Endothelial cell of umbilical vein (primary cell): ENCODE measurements around the gene USP34. TPM values are rescaled to one million over a fixed set of nuclear protein-coding genes. Genes with fewer than 3 reads are reported as not detected.

Source experiments
- BruUV-seq: library from RNA; stranded (reverse); fragments of 400-500 nt; replicated peaks from 2 replicates; lab custom pipeline; 2021; lab: Mats Ljungman, UMichigan
- CTCF ChIA-PET: fragments of 300-600, 350-600 bp; sonication (Branson Sonifier 250); formaldehyde crosslinking; loops from one replicate; lab custom pipeline; 2021; ENCODE audit warnings: antibody characterized with exemption, inconsistent platforms; lab: Charles Lee
- POLR2A ChIA-PET: fragments of 300-600, 350-600 bp; sonication (Branson Sonifier 250); formaldehyde crosslinking; loops from one replicate; lab custom pipeline; 2021; ENCODE audit warnings: antibody characterized with exemption, inconsistent platforms; lab: Charles Lee
- DNase-seq: peaks from one replicate; pipeline ENCODE4 v3.0.0-alpha.2; 2011; ENCODE audit warnings: low read depth, low spot score
- FAIRE-seq: peaks from 2 replicates; lab custom pipeline; 2011; peaks lifted over from hg19 to GRCh38; lab: Jason Lieb, UNC
- H2AFZ ChIP-seq: 2 replicates; pipeline ENCODE4 v1.6.0; 2012; ENCODE audit warnings: low read depth, low read length, control low read depth, inconsistent platforms
- H3K27ac ChIP-seq: 2 replicates; pipeline ENCODE4 v1.5.1; 2011; ENCODE audit warnings: low read depth, mild to moderate bottlenecking, control low read depth, low read length, moderate library complexity; ENCODE audit not compliant: insufficient read depth
- H3K27me3 ChIP-seq, 2 experiments: 2 replicates each; pipeline versions ENCODE4 v1.6.0 to v1.6.1; 2011; ENCODE audit warnings: low read length in 2 of 2, mixed read lengths in 1 of 2; ENCODE audit not compliant: control insufficient read depth in 2 of 2, insufficient read depth in 2 of 2
- H3K36me3 ChIP-seq, 2 experiments: 2 replicates in 1 of 2; 3 replicates in 1 of 2; pipeline ENCODE4 v1.5.1; 2011; ENCODE audit warnings: low read length in 2 of 2, mild to moderate bottlenecking in 1 of 2, moderate library complexity in 1 of 2; ENCODE audit not compliant: control insufficient read depth in 2 of 2, insufficient read depth in 2 of 2; ENCODE audit errors: extremely low read depth in 1 of 2
- H3K4me1 ChIP-seq: 3 replicates; pipeline ENCODE4 v1.5.1; 2011; ENCODE audit warnings: mild to moderate bottlenecking, low read length; ENCODE audit not compliant: control insufficient read depth, insufficient read depth; ENCODE audit errors: extremely low read depth
- H3K4me2 ChIP-seq: 2 replicates; pipeline ENCODE4 v1.6.1; 2011; ENCODE audit warnings: low read length, control low read depth, mixed read lengths; ENCODE audit not compliant: insufficient read depth
- H3K4me3 ChIP-seq, 3 experiments: fragments of 200-600 bp in 1 of 3; sonication (generic), shearing (Covaris generic) in 1 of 3; replicated peaks in 1 of 3; 2 replicates each; pipeline ENCODE4 v1.5.1; 2011 to 2016; ENCODE audit warnings: control low read depth in 3 of 3, low read length in 3 of 3, mild to moderate bottlenecking in 2 of 3, inconsistent platforms in 1 of 3, low read depth in 1 of 3, moderate library complexity in 1 of 3; ENCODE audit not compliant: insufficient read depth in 1 of 3
- H3K79me2 ChIP-seq: 2 replicates; pipeline ENCODE4 v1.6.0; 2012; ENCODE audit warnings: low read length, inconsistent platforms; ENCODE audit not compliant: control insufficient read depth, insufficient read depth
- H3K9ac ChIP-seq: replicated peaks from 2 replicates; pipeline ENCODE3; 2011; ENCODE audit warnings: low read length, control low read depth; ENCODE audit not compliant: insufficient read depth; ENCODE audit errors: extremely low read depth
- H3K9me1 ChIP-seq: replicated peaks from 3 replicates; pipeline ENCODE4 v1.6.0; 2011; ENCODE audit warnings: mild to moderate bottlenecking, low read length; ENCODE audit not compliant: control insufficient read depth, insufficient read depth; ENCODE audit errors: extremely low read depth
- H3K9me3 ChIP-seq: replicated peaks from 2 replicates; pipeline ENCODE4 v1.5.1; 2012; ENCODE audit warnings: low read length, inconsistent platforms; ENCODE audit not compliant: control insufficient read depth, insufficient read depth
- H4K20me1 ChIP-seq: replicated peaks from 2 replicates; pipeline ENCODE3; 2011; ENCODE audit warnings: mild to moderate bottlenecking, low read length; ENCODE audit not compliant: control insufficient read depth, insufficient read depth; ENCODE audit errors: extremely low read depth
- EZH2 ChIP-seq: IDR thresholded peaks from 2 replicates; pipeline ENCODE4 v1.6.1; 2012; ENCODE audit warnings: borderline replicate concordance, low read depth, mild to moderate bottlenecking, moderate library complexity, low read length, inconsistent platforms; ENCODE audit not compliant: severe bottlenecking
- FOS ChIP-seq: IDR thresholded peaks from 2 replicates; pipeline ENCODE4 v1.6.1; 2011; ENCODE audit warnings: mild to moderate bottlenecking, low read length, moderate library complexity, borderline replicate concordance; ENCODE audit not compliant: insufficient read depth
- GATA2 ChIP-seq: IDR thresholded peaks from 2 replicates; pipeline ENCODE4 v1.7.0; 2011; ENCODE audit warnings: low read depth, mild to moderate bottlenecking, moderate library complexity, mixed read lengths, low read length; ENCODE audit not compliant: insufficient read length, insufficient read depth
- JUN ChIP-seq: IDR thresholded peaks from 2 replicates; pipeline ENCODE4 v1.6.1; 2011; ENCODE audit warnings: borderline replicate concordance, low read depth; ENCODE audit not compliant: insufficient read length, insufficient read depth
- MYC ChIP-seq: IDR thresholded peaks from one replicate; pipeline ENCODE4 v1.6.1; 2011; ENCODE audit warnings: mild to moderate bottlenecking, low read depth, low read length
- POLR2A ChIP-seq: IDR thresholded peaks from 2 replicates; pipeline ENCODE4 v1.6.1; 2012; ENCODE audit warnings: low read depth, mild to moderate bottlenecking, control low read depth, low read length
- POLR2AphosphoS5 ChIP-seq: IDR thresholded peaks from 2 replicates; pipeline ENCODE4 v1.6.1; 2012; ENCODE audit warnings: low read depth, mild to moderate bottlenecking, control low read depth, low read length, moderate library complexity; ENCODE audit not compliant: insufficient read depth
- dilution Hi-C: fragments of 300-500 bp; cut with MboI; formaldehyde crosslinking; loops from one replicate; pipeline ENCODE4 v1.15.0; 2019; ENCODE audit warnings: low sequenced_read_pairs; ENCODE audit not compliant: extremely low pct_ligation_motif_present
- intact Hi-C: fragments of 100-400 bp; cut with micrococcal nuclease; formaldehyde crosslinking; loops from one replicate; pipeline ENCODE4 v1.10.0; 2022
- polyA plus RNA-seq, 4 experiments: library from polyadenylated mRNA; depleted of rRNA in 3 of 4; stranded (reverse) in 3 of 4; unstranded in 1 of 4; fragments of >200 nt; gene quantifications; 2 replicates each; pipeline versions ENCODE4 v1.2.1 to v1.2.3, GENCODE V29; 2011 to 2012; ENCODE audit warnings: missing spikeins in 1 of 4
- total RNA-seq: library from RNA; stranded (reverse); gene quantifications from 2 replicates; pipeline ENCODE4 v1.2.3, GENCODE V29; 2021
- TF ChIP-seq, protein P1 (sequence below): IDR thresholded peaks from 2 replicates; pipeline ENCODE4 v1.6.1; 2011; ENCODE audit not compliant: insufficient read depth, insufficient read length
- TF ChIP-seq, protein P2 (sequence below), 2 donors: IDR thresholded peaks; 1 replicate in 1 of 2; 2 replicates in 1 of 2; pipeline ENCODE4 v1.5.1; 2011; ENCODE audit warnings: low read length in 2 of 2, mild to moderate bottlenecking in 2 of 2, moderate library complexity in 2 of 2, control low read depth in 1 of 2, inconsistent platforms in 1 of 2, low read depth in 1 of 2; ENCODE audit not compliant: insufficient read depth in 1 of 2; ENCODE audit errors: extremely low read depth in 1 of 2

Gene USP34
- total and polyA plus RNA-seq, 2 donors (not counting 3 experiments of a cell fraction or from before 2014, with no cell fraction given): 46.3 to 96.9 TPM

DNA sequence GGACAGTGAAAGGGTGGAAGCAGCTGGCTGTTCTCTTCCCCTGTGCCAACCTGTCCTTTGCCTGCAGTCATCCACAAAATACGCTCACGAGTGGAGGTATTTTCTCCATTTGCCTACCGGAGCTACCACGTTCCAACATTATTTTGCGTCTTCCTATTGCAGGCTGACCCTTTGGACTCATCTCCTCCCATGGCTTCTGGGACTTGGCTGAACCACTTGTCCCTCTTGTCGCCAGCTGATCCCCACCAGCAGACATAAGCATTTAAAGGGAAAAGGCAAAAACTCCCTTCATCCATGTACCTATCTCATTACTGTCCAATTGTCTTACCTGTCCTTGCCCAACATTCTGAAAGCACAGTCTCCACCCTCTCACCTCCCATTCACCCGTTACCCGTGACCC lies 295.9 kb downstream of the USP34 start:
- intact Hi-C loops (loop anchor here (5.0 kb wide), 2 partner anchors 108 to 293 kb away; partner anchors contain the start of genes REL and SANBR), dilution Hi-C loops (no loop called here)
- POLR2A ChIA-PET: no interaction called here
- Histone ChIP-seq H3K79me2 (peaks cover 17% of the 10 kb centered on the region), H3K36me3 (no peaks in the 10 kb centered on the region), H3K27me3 (peaks cover 0 to 2% of the 10 kb centered on the region in 2 experiments), H2AFZ (no peak overlapping the region), H3K4me1 (peaks cover 28% of the 10 kb centered on the region), H4K20me1 (no peaks in the 10 kb centered on the region), H3K9me1 (no peaks in the 10 kb centered on the region), H3K27ac (no peak overlapping the region), H3K9me3 (no peaks in the 10 kb centered on the region), H3K4me3 (no peak overlapping the region), H3K9ac (no peak overlapping the region), H3K4me2 (no peak overlapping the region)
- CTCF ChIA-PET: interaction anchor here (1.3 kb wide), 1 partner anchor 40 kb away, joined by 3 read pairs; no protein-coding TSS in a partner anchor
- FAIRE-seq (no peak), DNase-seq (no peak)
- BruUV-seq: no TSS peak
- no peak for TF ChIP-seq POLR2A
- TF ChIP-seq EZH2: no peak
- TF ChIP-seq, protein P1, sequence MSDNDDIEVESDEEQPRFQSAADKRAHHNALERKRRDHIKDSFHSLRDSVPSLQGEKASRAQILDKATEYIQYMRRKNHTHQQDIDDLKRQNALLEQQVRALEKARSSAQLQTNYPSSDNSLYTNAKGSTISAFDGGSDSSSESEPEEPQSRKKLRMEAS: no peak
- TF ChIP-seq JUN: no peak
- TF ChIP-seq FOS: no peak
- no peak for TF ChIP-seq GATA2
- TF ChIP-seq POLR2AphosphoS5: no peak
- no peak for TF ChIP-seq MYC
- TF ChIP-seq, protein P2, sequence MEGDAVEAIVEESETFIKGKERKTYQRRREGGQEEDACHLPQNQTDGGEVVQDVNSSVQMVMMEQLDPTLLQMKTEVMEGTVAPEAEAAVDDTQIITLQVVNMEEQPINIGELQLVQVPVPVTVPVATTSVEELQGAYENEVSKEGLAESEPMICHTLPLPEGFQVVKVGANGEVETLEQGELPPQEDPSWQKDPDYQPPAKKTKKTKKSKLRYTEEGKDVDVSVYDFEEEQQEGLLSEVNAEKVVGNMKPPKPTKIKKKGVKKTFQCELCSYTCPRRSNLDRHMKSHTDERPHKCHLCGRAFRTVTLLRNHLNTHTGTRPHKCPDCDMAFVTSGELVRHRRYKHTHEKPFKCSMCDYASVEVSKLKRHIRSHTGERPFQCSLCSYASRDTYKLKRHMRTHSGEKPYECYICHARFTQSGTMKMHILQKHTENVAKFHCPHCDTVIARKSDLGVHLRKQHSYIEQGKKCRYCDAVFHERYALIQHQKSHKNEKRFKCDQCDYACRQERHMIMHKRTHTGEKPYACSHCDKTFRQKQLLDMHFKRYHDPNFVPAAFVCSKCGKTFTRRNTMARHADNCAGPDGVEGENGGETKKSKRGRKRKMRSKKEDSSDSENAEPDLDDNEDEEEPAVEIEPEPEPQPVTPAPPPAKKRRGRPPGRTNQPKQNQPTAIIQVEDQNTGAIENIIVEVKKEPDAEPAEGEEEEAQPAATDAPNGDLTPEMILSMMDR (IDR thresholded peaks at IDR 0.05; ENCODE audit: extremely low read depth in 1 of 2, insufficient read depth in 1 of 2, low read depth in 1 of 2, low read length in 2 of 2): no peak
